GM12864 (cell line): ENCODE results near the gene ACTG2.

Source experiments
- DNase-seq: peaks from one replicate; pipeline ENCODE4 v3.0.0-alpha.2; 2011; ENCODE audit warnings: low read depth
- H3K4me3 ChIP-seq: 2 replicates; pipeline ENCODE4 v1.5.1; 2011; ENCODE audit warnings: mild to moderate bottlenecking, low read depth, low read length, control low read depth
- TF ChIP-seq, protein P1 (sequence below): IDR thresholded peaks from 2 replicates; pipeline ENCODE4 v1.5.1; 2011; ENCODE audit warnings: low read depth, mild to moderate bottlenecking, moderate library complexity, low read length, control low read depth, inconsistent platforms; ENCODE audit errors: missing control alignments

ACTG2 gene

DNA sequence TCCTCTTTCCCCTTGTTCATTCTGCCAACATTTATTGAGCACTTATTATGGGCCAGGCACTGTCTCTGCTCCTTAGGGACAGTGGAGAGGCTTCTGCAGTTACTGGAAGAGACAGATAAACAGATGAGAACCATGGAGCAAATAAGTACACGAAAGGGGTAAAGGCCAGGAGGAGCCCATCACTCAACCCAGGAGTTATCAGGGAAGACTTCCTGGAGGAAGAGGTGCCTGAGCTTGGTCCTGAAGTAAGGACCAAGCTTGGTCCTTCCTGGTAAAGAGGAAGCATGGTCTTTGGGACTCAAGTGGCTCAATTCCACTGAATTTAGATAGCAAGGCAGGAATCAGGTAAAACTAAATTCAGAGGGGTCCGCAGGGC, 1.7 kb downstream of the ACTG2 start:
- no peak for DNase-seq
- TF ChIP-seq, protein P1, sequence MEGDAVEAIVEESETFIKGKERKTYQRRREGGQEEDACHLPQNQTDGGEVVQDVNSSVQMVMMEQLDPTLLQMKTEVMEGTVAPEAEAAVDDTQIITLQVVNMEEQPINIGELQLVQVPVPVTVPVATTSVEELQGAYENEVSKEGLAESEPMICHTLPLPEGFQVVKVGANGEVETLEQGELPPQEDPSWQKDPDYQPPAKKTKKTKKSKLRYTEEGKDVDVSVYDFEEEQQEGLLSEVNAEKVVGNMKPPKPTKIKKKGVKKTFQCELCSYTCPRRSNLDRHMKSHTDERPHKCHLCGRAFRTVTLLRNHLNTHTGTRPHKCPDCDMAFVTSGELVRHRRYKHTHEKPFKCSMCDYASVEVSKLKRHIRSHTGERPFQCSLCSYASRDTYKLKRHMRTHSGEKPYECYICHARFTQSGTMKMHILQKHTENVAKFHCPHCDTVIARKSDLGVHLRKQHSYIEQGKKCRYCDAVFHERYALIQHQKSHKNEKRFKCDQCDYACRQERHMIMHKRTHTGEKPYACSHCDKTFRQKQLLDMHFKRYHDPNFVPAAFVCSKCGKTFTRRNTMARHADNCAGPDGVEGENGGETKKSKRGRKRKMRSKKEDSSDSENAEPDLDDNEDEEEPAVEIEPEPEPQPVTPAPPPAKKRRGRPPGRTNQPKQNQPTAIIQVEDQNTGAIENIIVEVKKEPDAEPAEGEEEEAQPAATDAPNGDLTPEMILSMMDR, result no peak
- no peak overlapping the region for H3K4me3 ChIP-seq

DNA sequence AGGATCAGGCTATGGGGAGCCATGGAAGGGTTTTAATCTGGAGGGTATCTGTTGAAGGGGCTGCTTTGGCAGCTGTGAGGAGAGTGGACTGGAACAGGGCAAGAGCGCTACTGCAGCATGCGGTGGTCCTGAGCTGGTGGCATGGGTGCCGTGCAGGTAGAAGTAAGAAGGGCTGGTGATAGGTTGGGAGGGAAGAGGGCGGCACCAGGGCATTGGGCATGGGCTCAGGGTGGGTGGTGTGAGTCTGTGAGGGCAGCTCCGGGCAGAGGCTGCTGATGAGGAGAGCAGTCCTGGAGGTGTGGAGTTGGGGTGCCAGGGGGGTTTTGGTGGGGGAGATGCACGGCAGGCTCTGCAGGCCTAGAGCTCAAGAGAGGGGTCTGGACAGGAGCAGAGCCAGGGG, 2.1 kb downstream of the ACTG2 start:
- DNase-seq, result no peak
- no peak overlapping the region for H3K4me3 ChIP-seq
- TF ChIP-seq, protein P1, result no peak

DNA sequence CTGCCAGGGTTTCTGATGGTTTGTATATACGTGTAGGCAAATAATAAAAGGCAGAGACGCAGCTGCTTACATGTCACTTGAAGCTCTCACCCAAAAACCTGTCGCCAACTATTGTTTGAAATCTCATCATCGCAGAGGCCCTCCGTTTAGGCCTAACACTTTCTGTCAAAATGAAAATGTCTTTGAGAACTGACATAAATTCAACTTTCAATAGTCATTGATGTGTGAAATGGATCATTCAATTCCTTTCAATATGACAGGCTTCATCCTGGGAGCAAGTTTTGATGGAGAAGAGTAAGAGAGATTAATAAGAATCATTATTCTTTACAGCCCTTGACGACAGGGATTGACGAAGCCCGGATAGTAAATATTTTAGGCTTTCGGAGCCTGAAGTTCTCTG, 2.7 kb downstream of the ACTG2 start:
- DNase-seq, result no peak
- TF ChIP-seq, protein P1, result no peak
- no peak overlapping the region for H3K4me3 ChIP-seq

DNA sequence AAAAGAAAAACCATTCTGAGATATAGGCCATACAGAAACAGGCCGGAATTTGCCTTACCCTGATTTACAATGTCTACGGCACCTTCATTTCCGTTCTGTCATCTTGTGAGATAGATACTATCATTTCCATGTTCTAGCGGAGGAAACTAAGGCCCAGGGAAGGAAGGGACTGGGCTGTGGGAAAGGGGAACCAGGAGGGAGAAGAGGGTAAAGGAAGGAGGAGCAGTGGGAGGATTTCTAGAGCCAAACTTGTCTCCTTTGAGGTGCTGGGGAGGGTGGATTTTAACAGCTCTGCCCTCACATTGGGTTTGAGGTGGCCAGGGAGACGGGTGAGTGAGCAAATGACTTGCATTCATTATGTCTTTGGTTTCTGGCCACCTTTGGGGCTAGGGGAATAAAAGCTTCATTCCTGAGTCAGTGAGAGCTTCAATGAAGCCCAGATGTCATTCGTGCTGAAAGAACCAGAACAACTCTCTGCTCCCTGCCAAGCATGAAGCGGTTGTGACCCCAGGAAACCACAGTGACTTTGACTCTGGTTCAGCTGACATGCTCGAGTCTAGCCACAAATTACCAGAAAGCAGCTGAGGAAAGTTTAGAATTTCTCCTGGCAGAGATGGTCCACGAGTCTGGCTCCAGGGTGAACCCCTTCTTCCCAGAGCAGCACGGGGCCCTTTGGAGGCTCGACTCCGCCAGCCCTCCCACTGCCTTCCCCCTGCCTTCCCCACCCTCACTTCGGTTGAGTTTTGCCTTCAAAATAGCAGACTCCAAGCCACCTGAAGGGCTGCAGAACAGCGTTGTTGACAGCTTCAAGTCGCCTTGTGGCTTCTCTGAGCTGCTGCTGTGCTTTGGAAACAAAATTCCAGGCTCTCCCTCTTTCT, 3.8 kb downstream of the ACTG2 start:
- DNase-seq, result no peak
- no peak overlapping the region for H3K4me3 ChIP-seq

DNA sequence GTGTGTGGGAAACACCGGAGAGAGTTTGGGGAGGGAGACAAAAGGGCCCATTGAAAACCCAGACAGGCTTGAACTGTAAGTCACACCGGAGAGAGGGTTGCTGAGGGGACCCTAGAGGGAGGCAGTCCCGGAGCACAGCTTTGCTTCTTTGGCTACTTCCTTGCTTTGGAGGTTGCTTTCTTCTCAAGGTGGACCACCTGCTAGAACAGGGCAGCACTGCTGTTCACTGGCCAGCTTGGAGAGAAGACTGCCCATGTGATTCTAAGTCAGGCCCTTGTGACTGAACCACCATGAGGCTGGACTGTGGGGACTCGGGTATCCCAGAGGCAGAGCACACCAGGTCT, 4.4 kb downstream of the ACTG2 start:
- TF ChIP-seq, protein P1, result no peak
- DNase-seq, result no peak

More for the DNA sequence above, 3.8 kb downstream of the ACTG2 start:
- TF ChIP-seq, protein P1, result no peak

DNA sequence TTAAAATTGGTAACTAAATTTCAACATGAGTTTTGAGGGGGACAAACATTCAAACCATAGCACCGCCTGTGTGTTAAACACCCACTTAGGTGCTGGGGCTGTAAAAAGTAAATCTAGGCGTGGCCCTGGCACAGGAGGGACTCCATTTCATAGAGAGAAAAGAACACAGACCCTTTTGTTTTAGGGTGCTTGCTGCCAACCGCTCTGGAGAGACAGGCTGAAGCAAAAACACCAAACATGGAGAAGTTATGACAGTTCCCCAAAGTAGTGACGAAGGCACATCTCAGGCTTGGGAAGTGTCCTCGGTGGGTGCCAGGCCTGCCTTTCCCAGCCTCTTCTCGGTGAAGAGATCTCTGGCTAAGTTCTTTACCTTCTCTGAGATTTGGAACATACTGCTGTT, 5.1 kb downstream of the ACTG2 start:
- TF ChIP-seq, protein P1, result no peak
- no peak for DNase-seq
- H3K4me3 ChIP-seq, result no peak overlapping the region

More for the DNA sequence above, 4.4 kb downstream of the ACTG2 start:
- H3K4me3 ChIP-seq, result no peak overlapping the region

DNA sequence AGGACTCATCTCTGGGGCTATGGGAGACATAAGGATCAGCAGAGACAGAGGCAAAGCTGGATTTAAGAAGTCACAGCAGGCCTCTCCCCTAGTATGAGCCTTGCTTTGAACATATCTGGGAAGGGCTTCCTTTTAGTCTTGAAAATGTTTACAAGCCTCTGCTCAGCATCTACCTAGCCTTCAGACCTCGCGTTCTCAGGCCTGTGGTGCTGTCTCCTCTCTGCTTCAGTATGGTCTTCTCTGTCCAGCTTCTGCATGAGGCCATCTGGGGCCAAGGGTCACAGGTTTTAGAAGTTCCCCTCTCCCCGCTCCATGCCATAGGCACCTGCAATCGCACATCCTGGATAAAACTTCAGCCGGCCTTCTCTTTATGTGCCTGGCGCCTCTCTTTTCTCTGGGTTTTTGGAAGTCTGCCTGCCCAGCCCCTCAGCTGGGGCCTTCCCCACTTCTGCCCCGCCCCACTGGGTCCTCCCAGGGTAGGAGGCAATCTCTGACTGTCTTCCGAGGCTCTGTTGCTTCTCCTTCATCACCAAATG, 7.1 kb downstream of the ACTG2 start:
- no peak for DNase-seq
- H3K4me3 ChIP-seq, result no peak overlapping the region
- TF ChIP-seq, protein P1, result no peak
